Neuronal stem cell (in vitro differentiated cells): ENCODE results near the gene FKBP15.
A peak's percentile ranks its signal among the peaks of the same experiment; 100 is the strongest.

ENCODE experiments used
- DNase-seq: peaks from one replicate; pipeline ENCODE4 v3.0.0-alpha.2; 2013; ENCODE audit warnings: low spot score
- H2AFZ ChIP-seq: one replicate; pipeline ENCODE4 v1.6.1; 2013; ENCODE audit warnings: mild to moderate bottlenecking, low read length, inconsistent platforms
- H2AK5ac ChIP-seq: 2 replicates; pipeline ENCODE4 v1.6.1; 2013; ENCODE audit warnings: low read depth, mild to moderate bottlenecking, inconsistent platforms, low read length, moderate library complexity, mixed read lengths
- H2BK120ac ChIP-seq: 2 replicates; pipeline ENCODE4 v1.6.1; 2013; ENCODE audit warnings: low read depth, mild to moderate bottlenecking, inconsistent platforms, low read length, moderate library complexity, mixed read lengths
- H2BK12ac ChIP-seq: one replicate; pipeline ENCODE4 v1.6.1; 2013; ENCODE audit warnings: low read length, inconsistent platforms
- H2BK15ac ChIP-seq: 2 replicates; pipeline ENCODE4 v1.6.1; 2013; ENCODE audit warnings: mild to moderate bottlenecking, low read length, inconsistent platforms, mixed read lengths
- H2BK5ac ChIP-seq: one replicate; pipeline ENCODE4 v1.6.1; 2013; ENCODE audit warnings: inconsistent platforms, mild to moderate bottlenecking, low read length, moderate library complexity
- H3K14ac ChIP-seq: one replicate; pipeline ENCODE4 v1.6.1; 2013; ENCODE audit warnings: low read length, inconsistent platforms
- H3K18ac ChIP-seq: 2 replicates; pipeline ENCODE4 v1.6.1; 2013; ENCODE audit warnings: low read length, inconsistent platforms
- H3K23ac ChIP-seq: 2 replicates; pipeline ENCODE4 v1.6.1; 2013; ENCODE audit warnings: low read depth, mild to moderate bottlenecking, mixed read lengths, low read length, inconsistent platforms; ENCODE audit not compliant: poor library complexity
- H3K27ac ChIP-seq: replicated peaks from 3 replicates; pipeline ENCODE4 v1.5.1; 2013; ENCODE audit warnings: low read length, inconsistent platforms
- H3K27me3 ChIP-seq, 3 experiments: 2 replicates each; pipeline ENCODE4 v1.6.1; 2013; ENCODE audit warnings: low read length in 3 of 3, mild to moderate bottlenecking in 2 of 3, inconsistent platforms in 1 of 3, low read depth in 1 of 3, mixed read lengths in 1 of 3, moderate library complexity in 1 of 3; ENCODE audit not compliant: control insufficient read depth in 3 of 3, insufficient read depth in 3 of 3
- H3K36me3 ChIP-seq, 2 donors: replicated peaks in 1 of 2; 2 replicates each; pipeline ENCODE4 v1.6.1; 2013; ENCODE audit warnings: low read length in 2 of 2; ENCODE audit not compliant: control insufficient read depth in 2 of 2, insufficient read depth in 2 of 2
- H3K4ac ChIP-seq: 2 replicates; pipeline ENCODE4 v1.6.1; 2013; ENCODE audit warnings: inconsistent platforms, mild to moderate bottlenecking, low read length, moderate library complexity
- H3K4me1 ChIP-seq, 2 donors: 1 replicate in 1 of 2; 2 replicates in 1 of 2; pipeline ENCODE4 v1.6.1; 2013; ENCODE audit warnings: low read length in 2 of 2, low read depth in 1 of 2; ENCODE audit not compliant: control insufficient read depth in 2 of 2, insufficient read depth in 1 of 2
- H3K4me2 ChIP-seq: one replicate; pipeline ENCODE4 v1.6.1; 2013; ENCODE audit warnings: mild to moderate bottlenecking, low read length, inconsistent platforms; ENCODE audit not compliant: insufficient read depth, poor library complexity, severe bottlenecking
- H3K4me3 ChIP-seq, 2 donors: 2 replicates each; pipeline ENCODE4 v1.5.1; 2013; ENCODE audit warnings: low read length in 2 of 2, mild to moderate bottlenecking in 2 of 2, inconsistent platforms in 1 of 2, moderate library complexity in 1 of 2
- H3K79me1 ChIP-seq: one replicate; pipeline ENCODE4 v1.6.1; 2013; ENCODE audit warnings: low read depth, mild to moderate bottlenecking, inconsistent platforms, low read length, moderate library complexity
- H3K9ac ChIP-seq: one replicate; pipeline ENCODE4 v1.6.1; 2013; ENCODE audit warnings: mild to moderate bottlenecking, low read depth, low read length, inconsistent platforms; ENCODE audit not compliant: poor library complexity
- H3K9me3 ChIP-seq, 2 donors: replicated peaks in 1 of 2; 2 replicates each; pipeline versions ENCODE3 to v1.6.1; 2013; ENCODE audit warnings: low read length in 2 of 2, mild to moderate bottlenecking in 2 of 2, inconsistent platforms in 1 of 2, low read depth in 1 of 2, mixed read lengths in 1 of 2, moderate library complexity in 1 of 2; ENCODE audit not compliant: control insufficient read depth in 2 of 2, insufficient read depth in 1 of 2
- H4K8ac ChIP-seq: one replicate; pipeline ENCODE4 v1.6.1; 2013; ENCODE audit warnings: low read depth, mild to moderate bottlenecking, inconsistent platforms, low read length, moderate library complexity
- H4K91ac ChIP-seq: one replicate; pipeline ENCODE4 v1.6.1; 2013; ENCODE audit warnings: low read length, low read depth, mild to moderate bottlenecking, inconsistent platforms; ENCODE audit not compliant: poor library complexity
- WGBS, 2 donors: extraction: QIAGEN DNeasy Blood & Tissue Kit; methylation state at CpG; one replicate each; pipeline ENCODE4 v1.1.7; 2013; ENCODE audit warnings: missing lambda C conversion rate in 2 of 2, mixed read lengths in 1 of 2; ENCODE audit not compliant: insufficient read length in 2 of 2, insufficient replicate concordance in 1 of 2; ENCODE audit errors: extremely low coverage in 2 of 2; 5-methylcytosine and 5-hydroxymethylcytosine counted together

Gene FKBP15

GRCh38 chr9:113154946-113155345 is 66.1 kb downstream of the FKBP15 start:
- H2BK120ac ChIP-seq = no peak overlapping the region
- H3K27me3 ChIP-seq = peaks cover 0 to 16% (median 15%) of the 10 kb centered on the region in 3 experiments
- no peak overlapping the region for H2AK5ac ChIP-seq
- H4K91ac ChIP-seq = no peak overlapping the region
- no peak overlapping the region for H2BK12ac ChIP-seq
- no peak overlapping the region for H3K18ac ChIP-seq
- H3K36me3 ChIP-seq = peaks cover 0 to 5% of the 10 kb centered on the region in 2 donors
- H3K9me3 ChIP-seq = no peaks in the 10 kb centered on the region
- DNase-seq = no peak
- H3K4me3 ChIP-seq = no peak overlapping the region
- H2BK5ac ChIP-seq = no peak overlapping the region
- H3K14ac ChIP-seq = no peak overlapping the region
- WGBS, 2 donors = no CpG with 5 or more reads among the region's 2 CpGs
- H3K79me1 ChIP-seq = no peaks in the 10 kb centered on the region
- no peak overlapping the region for H4K8ac ChIP-seq
- no peak overlapping the region for H2BK15ac ChIP-seq
- no peak overlapping the region for H2AFZ ChIP-seq
- no peak overlapping the region for H3K4me2 ChIP-seq
- H3K23ac ChIP-seq = no peak overlapping the region
- H3K4me1 ChIP-seq = peaks cover 0 to 4% of the 10 kb centered on the region in 2 donors
- H3K4ac ChIP-seq = no peak overlapping the region
- H3K9ac ChIP-seq = no peak overlapping the region
- no peak overlapping the region for H3K27ac ChIP-seq

- no peak for DNase-seq
Observed at GRCh38 chr9:113154471-113154870, 66.6 kb downstream of the FKBP15 start.

GRCh38 chr9:113153599-113153998 is 67.5 kb downstream of the FKBP15 start:
- Histone ChIP-seq H2AFZ (no peak overlapping the region), H3K14ac (no peak overlapping the region), H3K9me3 (no peaks in the 10 kb centered on the region), H3K4me2 (no peak overlapping the region), H2BK5ac (no peak overlapping the region), H2BK12ac (no peak overlapping the region), H3K27ac (no peak overlapping the region), H3K36me3 (peaks cover 0 to 4% of the 10 kb centered on the region in 2 donors), H4K8ac (no peak overlapping the region), H3K9ac (no peak overlapping the region), H3K18ac (no peak overlapping the region), H3K27me3 (peaks cover 0 to 21% (median 16%) of the 10 kb centered on the region in 3 experiments), H3K23ac (no peak overlapping the region), H3K4ac (no peak overlapping the region), H2BK15ac (no peak overlapping the region), H3K4me3 (no peak overlapping the region), H3K4me1 (peaks cover 0 to 4% of the 10 kb centered on the region in 2 donors), H4K91ac (no peak overlapping the region), H3K79me1 (no peaks in the 10 kb centered on the region), H2BK120ac (no peak overlapping the region), H2AK5ac (no peak overlapping the region)
- no CpG with 5 or more reads among the region's 6 CpGs for WGBS, 2 donors
- DNase-seq = no peak

More at GRCh38 chr9:113154471-113154870, 66.6 kb downstream of the FKBP15 start:
- Histone ChIP-seq H4K8ac (no peak overlapping the region), H2AFZ (peak overlapping the region; percentile 6), H3K4me1 (peaks cover 0 to 4% of the 10 kb centered on the region in 2 donors), H3K9me3 (no peaks in the 10 kb centered on the region), H2BK12ac (peak overlapping the region; percentile 50), H3K18ac (no peak overlapping the region), H3K27me3 (peaks cover 0 to 16% (median 15%) of the 10 kb centered on the region in 3 experiments), H3K14ac (no peak overlapping the region), H3K36me3 (peaks cover 0 to 5% of the 10 kb centered on the region in 2 donors), H3K4ac (no peak overlapping the region), H3K9ac (no peak overlapping the region), H2AK5ac (no peak overlapping the region), H2BK120ac (no peak overlapping the region), H3K27ac (no peak overlapping the region), H3K4me3 (no peak overlapping the region), H2BK15ac (no peak overlapping the region), H3K4me2 (no peak overlapping the region), H4K91ac (no peak overlapping the region), H3K79me1 (no peaks in the 10 kb centered on the region), H3K23ac (peak overlapping the region; percentile 37), H2BK5ac (no peak overlapping the region)
- no CpG with 5 or more reads among the region's 6 CpGs for WGBS, 2 donors

- peaks cover 0 to 2% of the 10 kb centered on the region in 2 donors for H3K4me1 ChIP-seq
- H3K9ac ChIP-seq = no peak overlapping the region
- DNase-seq = no peak
- no peak overlapping the region for H2BK12ac ChIP-seq
- no peak overlapping the region for H3K23ac ChIP-seq
- H3K14ac ChIP-seq = no peak overlapping the region
- H3K4me2 ChIP-seq = no peak overlapping the region
- H3K4me3 ChIP-seq = no peak overlapping the region
- H2BK5ac ChIP-seq = no peak overlapping the region
- WGBS, 2 donors = no CpG with 5 or more reads among the region's 3 CpGs
- H3K27ac ChIP-seq = no peak overlapping the region
- no peak overlapping the region for H2AK5ac ChIP-seq
- peaks cover 0 to 24% (median 16%) of the 10 kb centered on the region in 3 experiments for H3K27me3 ChIP-seq
- no peak overlapping the region for H3K4ac ChIP-seq
- H2BK120ac ChIP-seq = no peak overlapping the region
- H3K36me3 ChIP-seq = no peaks in the 10 kb centered on the region
- H3K18ac ChIP-seq = no peak overlapping the region
- no peak overlapping the region for H2BK15ac ChIP-seq
- no peaks in the 10 kb centered on the region for H3K79me1 ChIP-seq
- H4K91ac ChIP-seq = no peak overlapping the region
- H2AFZ ChIP-seq = no peak overlapping the region
- no peaks in the 10 kb centered on the region for H3K9me3 ChIP-seq
- H4K8ac ChIP-seq = no peak overlapping the region
Observed at GRCh38 chr9:113152699-113153098, 68.4 kb downstream of the FKBP15 start.
